OCI-LY3 (cell line): ENCODE data around the gene MAN1A2.
A peak's percentile ranks its signal among the peaks of the same experiment; 100 is the strongest.

Experiments used
- H2AFZ ChIP-seq: fragments of 200-600, 300-600 bp; shearing (Covaris generic); 2 replicates; pipeline ENCODE4 v1.6.0; 2014; ENCODE audit warnings: antibody characterized with exemption, low read depth, low read length
- H3K27ac ChIP-seq: fragments of 200-600, 300-600 bp; sonication (generic); 2 replicates; pipeline ENCODE4 v1.5.1; 2014; ENCODE audit warnings: mild to moderate bottlenecking, low read length, moderate library complexity, mixed read lengths
- H3K27me3 ChIP-seq: fragments of 200-600, 300-600 bp; sonication (generic); 2 replicates; pipeline ENCODE4 v1.6.1; 2014; ENCODE audit warnings: low read depth, low read length, mixed read lengths
- H3K36me3 ChIP-seq: fragments of 200-600, 300-600 bp; sonication (generic); replicated peaks from 2 replicates; pipeline ENCODE3; 2014; ENCODE audit warnings: low read depth, low read length, mixed read lengths
- H3K4me1 ChIP-seq: fragments of 300-600, 200-600 bp; sonication (generic); 2 replicates; pipeline ENCODE4 v1.6.1; 2014; ENCODE audit warnings: low read length, mixed read lengths
- H3K4me2 ChIP-seq: fragments of 200-600, 300-600 bp; sonication (generic); 2 replicates; pipeline ENCODE4 v1.6.1; 2014; ENCODE audit warnings: low read length, mixed read lengths
- H3K4me3 ChIP-seq: fragments of 300-600, 200-600 bp; sonication (generic); 2 replicates; pipeline ENCODE4 v1.5.1; 2014; ENCODE audit warnings: antibody characterized with exemption, mild to moderate bottlenecking, low read length, moderate library complexity
- H3K79me2 ChIP-seq: fragments of 300-600, 200-600 bp; shearing (Covaris generic); 2 replicates; pipeline ENCODE4 v1.6.1; 2014; ENCODE audit warnings: mild to moderate bottlenecking, low read length, mixed read lengths
- H3K9ac ChIP-seq: fragments of 300-600, 200-600 bp; shearing (Covaris generic); 2 replicates; pipeline ENCODE4 v1.6.0; 2014; ENCODE audit warnings: mild to moderate bottlenecking, low read length, moderate library complexity
- H3K9me3 ChIP-seq: fragments of 200-600, 300-600 bp; shearing (Covaris generic); 2 replicates; pipeline ENCODE4 v1.6.1; 2014; ENCODE audit warnings: low read length, mixed read lengths; ENCODE audit not compliant: insufficient read depth
- H4K20me1 ChIP-seq: fragments of 200-600, 300-600 bp; sonication (generic); 2 replicates; pipeline ENCODE4 v1.6.1; 2016; ENCODE audit warnings: low read length, mixed read lengths; ENCODE audit not compliant: insufficient read depth
- EZH2phosphoT487 ChIP-seq: fragments of 200-600 bp; shearing (Covaris generic); IDR thresholded peaks from 2 replicates; pipeline ENCODE4 v1.6.1; 2018; ENCODE audit warnings: antibody characterized with exemption, mixed run types, low read depth
- TF ChIP-seq, protein P1 (sequence below): fragments of 200-600, 300-600 bp; sonication (generic); IDR thresholded peaks from 2 replicates; pipeline ENCODE4 v1.5.1; 2014; ENCODE audit warnings: antibody characterized with exemption, low read length, low read depth

MAN1A2 gene

DNA sequence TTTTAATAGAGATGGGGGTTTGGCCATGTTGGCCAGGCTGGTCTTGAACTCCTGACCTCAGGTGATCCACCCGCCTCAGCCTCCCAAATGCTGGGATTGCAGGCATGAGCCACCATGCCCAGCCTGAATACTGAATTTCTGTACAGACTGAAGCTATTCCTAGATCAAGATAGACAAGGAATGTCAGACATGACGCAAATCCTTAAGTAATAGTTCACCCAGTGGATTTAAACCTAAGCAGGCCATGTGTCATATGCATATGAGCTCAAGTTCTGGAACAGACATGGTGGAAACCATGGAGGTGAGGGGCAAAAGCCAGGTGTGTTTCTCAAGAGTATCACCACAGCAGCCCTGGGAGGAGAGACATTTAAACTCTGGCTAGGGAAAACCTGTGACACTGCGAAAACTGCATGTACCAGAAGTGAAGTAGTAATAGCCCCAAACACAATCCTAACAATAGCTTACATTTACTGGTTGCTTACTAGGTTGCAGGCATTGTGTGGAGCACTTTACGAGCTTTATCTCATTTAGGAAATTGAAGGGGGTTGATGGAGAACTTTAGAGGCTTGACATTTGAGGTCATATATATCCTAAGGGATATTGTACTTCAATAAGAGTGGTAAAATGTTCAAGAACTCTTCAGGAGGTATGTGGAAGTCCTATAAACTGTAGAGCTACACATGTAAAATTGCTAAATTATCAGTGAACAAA is 31.7 kb upstream of the MAN1A2 start:
- Histone ChIP-seq H3K4me1 (0 out of 2 replicates have a peak, but pooled peaks cover 2% of the 10 kb centered on the region), H4K20me1 (no peaks in the 10 kb centered on the region), H3K36me3 (no peaks in the 10 kb centered on the region), H3K4me2 (no peak overlapping the region), H3K9me3 (no peaks in the 10 kb centered on the region), H3K27me3 (no peaks in the 10 kb centered on the region), H3K9ac (no peak overlapping the region), H3K27ac (no peak overlapping the region), H2AFZ (no peak overlapping the region), H3K79me2 (no peaks in the 10 kb centered on the region), H3K4me3 (no peak overlapping the region)
- no peak for TF ChIP-seq EZH2phosphoT487
- TF ChIP-seq, protein P1, sequence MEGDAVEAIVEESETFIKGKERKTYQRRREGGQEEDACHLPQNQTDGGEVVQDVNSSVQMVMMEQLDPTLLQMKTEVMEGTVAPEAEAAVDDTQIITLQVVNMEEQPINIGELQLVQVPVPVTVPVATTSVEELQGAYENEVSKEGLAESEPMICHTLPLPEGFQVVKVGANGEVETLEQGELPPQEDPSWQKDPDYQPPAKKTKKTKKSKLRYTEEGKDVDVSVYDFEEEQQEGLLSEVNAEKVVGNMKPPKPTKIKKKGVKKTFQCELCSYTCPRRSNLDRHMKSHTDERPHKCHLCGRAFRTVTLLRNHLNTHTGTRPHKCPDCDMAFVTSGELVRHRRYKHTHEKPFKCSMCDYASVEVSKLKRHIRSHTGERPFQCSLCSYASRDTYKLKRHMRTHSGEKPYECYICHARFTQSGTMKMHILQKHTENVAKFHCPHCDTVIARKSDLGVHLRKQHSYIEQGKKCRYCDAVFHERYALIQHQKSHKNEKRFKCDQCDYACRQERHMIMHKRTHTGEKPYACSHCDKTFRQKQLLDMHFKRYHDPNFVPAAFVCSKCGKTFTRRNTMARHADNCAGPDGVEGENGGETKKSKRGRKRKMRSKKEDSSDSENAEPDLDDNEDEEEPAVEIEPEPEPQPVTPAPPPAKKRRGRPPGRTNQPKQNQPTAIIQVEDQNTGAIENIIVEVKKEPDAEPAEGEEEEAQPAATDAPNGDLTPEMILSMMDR, result no peak

DNA sequence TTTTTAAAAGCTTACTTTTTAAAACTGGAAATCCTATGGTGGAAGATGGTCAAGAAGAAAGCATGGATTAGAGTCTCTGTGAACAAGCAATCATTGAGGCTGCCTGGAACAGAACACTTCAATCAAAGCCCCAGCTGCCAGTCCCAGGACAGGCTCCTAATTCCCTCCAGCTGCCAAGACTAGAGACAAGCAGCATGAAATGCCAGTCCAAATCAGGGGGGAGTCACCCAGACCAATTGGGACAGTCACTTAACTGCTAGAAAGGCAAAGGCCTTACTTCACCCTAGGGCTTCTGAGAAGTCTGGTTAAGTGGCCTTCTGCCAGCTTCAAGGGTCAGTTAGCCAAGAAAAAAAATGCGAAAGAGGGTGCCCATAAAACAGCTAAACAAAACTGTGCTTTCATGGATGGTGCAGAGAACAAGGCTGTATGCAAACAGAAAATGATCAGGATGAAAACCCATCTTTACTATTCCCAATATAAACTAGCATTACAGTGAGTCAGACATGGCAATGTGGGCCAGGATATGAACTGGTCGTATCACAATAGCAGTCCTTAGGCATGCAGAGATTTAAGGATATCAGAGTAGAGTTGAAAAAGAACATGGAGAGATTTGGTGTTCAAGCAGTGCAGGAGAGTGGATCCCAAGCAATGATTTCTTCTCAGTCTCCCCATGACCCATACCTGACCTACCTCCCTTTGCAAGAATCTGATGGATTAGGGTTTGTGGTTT is 31.0 kb upstream of the MAN1A2 start:
- Histone ChIP-seq H3K27ac (no peak overlapping the region), H3K27me3 (no peaks in the 10 kb centered on the region), H3K9ac (no peak overlapping the region), H3K4me1 (0 out of 2 replicates have a peak, but pooled peaks cover 2% of the 10 kb centered on the region), H2AFZ (no peak overlapping the region), H3K36me3 (no peaks in the 10 kb centered on the region), H4K20me1 (no peaks in the 10 kb centered on the region), H3K4me3 (no peak overlapping the region), H3K4me2 (no peak overlapping the region), H3K79me2 (no peaks in the 10 kb centered on the region), H3K9me3 (no peaks in the 10 kb centered on the region)
- no peak for TF ChIP-seq EZH2phosphoT487
- TF ChIP-seq, protein P1, result no peak

DNA sequence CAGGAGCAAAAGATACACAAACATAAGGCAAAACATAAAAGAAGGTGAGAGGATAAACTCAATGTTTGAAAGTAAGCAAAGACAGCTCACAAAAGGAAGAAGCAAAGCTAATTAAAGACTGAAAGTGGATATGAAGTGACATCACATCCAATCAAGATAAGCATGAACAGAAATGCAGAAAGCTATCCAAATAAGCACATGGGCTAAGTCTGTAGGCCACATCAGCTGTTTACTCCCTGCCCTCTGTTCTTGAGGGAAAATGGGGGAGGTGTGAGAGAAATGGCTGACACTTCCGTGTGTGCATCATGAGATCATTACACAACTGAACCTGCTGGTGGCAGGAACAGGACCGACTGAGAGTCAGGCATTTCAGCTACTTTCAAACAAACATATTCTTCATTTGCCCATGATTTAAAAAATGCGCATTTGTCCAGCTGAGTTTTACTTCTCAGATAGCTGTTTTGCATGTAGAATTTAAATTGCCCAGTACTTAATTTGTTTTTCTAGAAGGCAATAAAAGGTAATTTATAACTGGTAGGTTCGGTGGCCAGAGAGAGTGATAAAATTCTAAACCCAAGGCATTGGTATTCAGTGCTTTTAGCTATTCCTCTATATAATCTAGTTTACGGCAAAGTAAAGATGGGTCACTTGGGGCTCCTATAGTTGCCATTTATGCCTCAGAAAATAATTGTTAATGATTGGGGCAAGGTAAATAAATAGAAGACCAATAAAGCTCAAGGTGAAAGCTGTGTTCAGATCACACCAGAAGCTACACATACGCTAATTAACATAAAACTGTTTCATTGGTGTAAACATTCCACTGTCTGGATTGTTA is 27.2 kb upstream of the MAN1A2 start:
- Histone ChIP-seq H3K27me3 (no peaks in the 10 kb centered on the region), H3K9me3 (no peaks in the 10 kb centered on the region), H3K9ac (no peak overlapping the region), H3K4me2 (0 out of 2 replicates have a peak overlapping the region, but pooled peaks have one; percentile 28), H3K27ac (no peak overlapping the region), H3K79me2 (no peaks in the 10 kb centered on the region), H2AFZ (peak overlapping the region; percentile 93), H3K4me1 (0 out of 2 replicates have a peak, but pooled peaks cover 2% of the 10 kb centered on the region), H4K20me1 (no peaks in the 10 kb centered on the region), H3K4me3 (no peak overlapping the region), H3K36me3 (no peaks in the 10 kb centered on the region)
- TF ChIP-seq EZH2phosphoT487, result no peak
- TF ChIP-seq, protein P1, result no peak
